B cell (primary cell): ENCODE measurements around the gene MR1. TPM values are rescaled to one million over a fixed set of nuclear protein-coding genes. Genes with fewer than 3 reads are reported as not detected.

Experiments used
- ATAC-seq: fragments of 200-7000 bp; cut with Tn5 transposase; one replicate; pipeline ENCODE4 v1.10.0; 2021; ENCODE audit warnings: low read depth, mild to moderate bottlenecking, moderate number of reproducible peaks, moderate library complexity
- CTCF ChIA-PET: fragments of 350-600 bp; sonication (Branson Sonifier 250); formaldehyde crosslinking; loops from one replicate; lab custom pipeline; 2021; ENCODE audit warnings: antibody characterized with exemption, inconsistent platforms; lab: Charles Lee
- POLR2A ChIA-PET: fragments of 350-600 bp; sonication (Branson Sonifier 250); formaldehyde crosslinking; loops from one replicate; lab custom pipeline; 2021; ENCODE audit warnings: antibody characterized with exemption; lab: Charles Lee
- DNase-seq: peaks from one replicate; pipeline ENCODE4 v3.0.0; 2013
- H2AFZ ChIP-seq: 2 replicates; pipeline ENCODE4 v1.6.1; 2012; ENCODE audit warnings: mild to moderate bottlenecking, low read depth, low read length; ENCODE audit not compliant: insufficient read depth, poor library complexity, severe bottlenecking
- H3K27ac ChIP-seq, 2 donors: 1 replicate in 1 of 2; 2 replicates in 1 of 2; pipeline ENCODE4 v1.5.1; 2012 to 2013; ENCODE audit warnings: low read length in 2 of 2, mild to moderate bottlenecking in 2 of 2, moderate library complexity in 1 of 2
- H3K27me3 ChIP-seq, 4 experiments: fragments of 200-600 bp in 1 of 4; sonication (generic) in 1 of 4; replicated peaks in 1 of 4; 1 replicate in 2 of 4; 2 replicates in 2 of 4; pipeline versions ENCODE4 v1.6.1 to v1.7.0; 2013 to 2016; ENCODE audit warnings: low read length in 3 of 4, mild to moderate bottlenecking in 2 of 4, mixed read lengths in 1 of 4, moderate library complexity in 1 of 4; ENCODE audit not compliant: insufficient read depth in 4 of 4, control insufficient read depth in 3 of 4; ENCODE audit errors: control extremely low read depth in 1 of 4
- H3K36me3 ChIP-seq, 2 experiments: replicated peaks in 1 of 2; 1 replicate in 1 of 2; 2 replicates in 1 of 2; pipeline versions ENCODE4 v1.6.1 to v1.7.1; 2013; ENCODE audit warnings: low read length in 1 of 2; ENCODE audit not compliant: insufficient read depth in 2 of 2, control insufficient read depth in 1 of 2; ENCODE audit errors: control extremely low read depth in 1 of 2, extremely low read depth in 1 of 2
- H3K4me1 ChIP-seq, 2 donors: fragments of 200-600 bp in 1 of 2; sonication (generic) in 1 of 2; 1 replicate in 1 of 2; 2 replicates in 1 of 2; pipeline versions ENCODE4 v1.5.1 to v1.6.1; 2013 to 2017; ENCODE audit warnings: low read length in 2 of 2; ENCODE audit not compliant: control insufficient read depth in 2 of 2, insufficient read depth in 2 of 2
- H3K4me2 ChIP-seq: replicated peaks from 2 replicates; pipeline ENCODE3; 2012; ENCODE audit warnings: mild to moderate bottlenecking, low read depth, low read length; ENCODE audit not compliant: poor library complexity, severe bottlenecking
- H3K4me3 ChIP-seq, 5 experiments: fragments of 200-600 bp in 1 of 5; sonication (generic) in 1 of 5; 1 replicate in 3 of 5; 2 replicates in 2 of 5; pipeline versions ENCODE4 v1.5.1 to v1.7.0; 2011 to 2016; ENCODE audit warnings: low read length in 4 of 5, mild to moderate bottlenecking in 4 of 5, low read depth in 2 of 5, control low read depth in 1 of 5, moderate library complexity in 1 of 5; ENCODE audit not compliant: insufficient read depth in 1 of 5; ENCODE audit errors: control extremely low read depth in 1 of 5, extremely low read depth in 1 of 5
- H3K79me2 ChIP-seq: fragments of 200-600 bp; sonication (generic); one replicate; pipeline ENCODE4 v1.6.0; 2016; ENCODE audit warnings: low read length; ENCODE audit not compliant: control insufficient read depth, insufficient read depth
- H3K9ac ChIP-seq: fragments of 200-600 bp; sonication (generic); 2 replicates; pipeline ENCODE4 v1.6.1; 2017; ENCODE audit warnings: mild to moderate bottlenecking, low read length, moderate library complexity
- H3K9me3 ChIP-seq, 3 donors: one replicate each; pipeline versions ENCODE4 v1.6.1 to v1.7.1; 2013; ENCODE audit warnings: low read length in 2 of 3; ENCODE audit not compliant: control insufficient read depth in 2 of 3, insufficient read depth in 1 of 3; ENCODE audit errors: control extremely low read depth in 1 of 3
- H4K20me1 ChIP-seq: 2 replicates; pipeline ENCODE4 v1.6.0; 2012; ENCODE audit warnings: mild to moderate bottlenecking, low read length; ENCODE audit not compliant: insufficient read depth, control insufficient read depth, poor library complexity, severe bottlenecking
- H3K27ac Mint-ChIP-seq: one replicate; pipeline ENCODE4 v1.8.0; 2021; ENCODE audit warnings: mixed read lengths
- H3K27me3 Mint-ChIP-seq: one replicate; pipeline ENCODE4 v1.8.0; 2021; ENCODE audit warnings: mixed read lengths
- H3K4me1 Mint-ChIP-seq: one replicate; pipeline ENCODE4 v1.8.0; 2021; ENCODE audit warnings: mixed read lengths
- H3K4me3 Mint-ChIP-seq: one replicate; pipeline ENCODE4 v1.8.0; 2021; ENCODE audit warnings: mixed read lengths
- H3K9me3 Mint-ChIP-seq: one replicate; pipeline ENCODE4 v1.8.0; 2022; ENCODE audit warnings: mixed read lengths; ENCODE audit not compliant: insufficient read depth
- EZH2 ChIP-seq: IDR thresholded peaks from 2 replicates; pipeline ENCODE4 v1.6.1; 2012; ENCODE audit warnings: borderline replicate concordance, low read depth, mild to moderate bottlenecking, moderate library complexity, low read length; ENCODE audit not compliant: insufficient read depth, poor library complexity, severe bottlenecking
- WGBS: methylation state at CpG from one replicate; pipeline ENCODE4 v1.1.5; 2013; ENCODE audit warnings: missing lambda C conversion rate; ENCODE audit not compliant: insufficient coverage; 5-methylcytosine and 5-hydroxymethylcytosine counted together
- intact Hi-C: fragments of 100-400 bp; cut with micrococcal nuclease; formaldehyde crosslinking; loops from one replicate; pipeline ENCODE4 v1.10.0; 2022
- polyA plus RNA-seq: library from polyadenylated mRNA; depleted of rRNA; stranded (reverse); fragments of >200 nt; gene quantifications from 2 replicates; pipeline ENCODE4 v1.2.3, GENCODE V29; 2012
- total RNA-seq, 2 donors: library from RNA; stranded (reverse); fragments of 120-200 nt in 1 of 2; gene quantifications; 1 replicate in 1 of 2; 2 replicates in 1 of 2; pipeline versions ENCODE4 v1.2.3 to v1.2.4, GENCODE V29; 2013 to 2022
- TF ChIP-seq, protein P1 (sequence below): fragments of 200-600 bp; IDR thresholded peaks from one replicate; pipeline ENCODE4 v1.8.0; 2022; ENCODE audit warnings: antibody characterized with exemption, mild to moderate bottlenecking

MR1 gene
- total and polyA plus RNA-seq, 2 donors (not counting 1 experiment from before 2014, with no cell fraction given) = 9.5 to 28.2 TPM

GRCh38 chr1:181028196-181028595 lies 5.6 kb upstream of the MR1 start:
- intact Hi-C loops = no loop called here
- TF ChIP-seq, protein P1, sequence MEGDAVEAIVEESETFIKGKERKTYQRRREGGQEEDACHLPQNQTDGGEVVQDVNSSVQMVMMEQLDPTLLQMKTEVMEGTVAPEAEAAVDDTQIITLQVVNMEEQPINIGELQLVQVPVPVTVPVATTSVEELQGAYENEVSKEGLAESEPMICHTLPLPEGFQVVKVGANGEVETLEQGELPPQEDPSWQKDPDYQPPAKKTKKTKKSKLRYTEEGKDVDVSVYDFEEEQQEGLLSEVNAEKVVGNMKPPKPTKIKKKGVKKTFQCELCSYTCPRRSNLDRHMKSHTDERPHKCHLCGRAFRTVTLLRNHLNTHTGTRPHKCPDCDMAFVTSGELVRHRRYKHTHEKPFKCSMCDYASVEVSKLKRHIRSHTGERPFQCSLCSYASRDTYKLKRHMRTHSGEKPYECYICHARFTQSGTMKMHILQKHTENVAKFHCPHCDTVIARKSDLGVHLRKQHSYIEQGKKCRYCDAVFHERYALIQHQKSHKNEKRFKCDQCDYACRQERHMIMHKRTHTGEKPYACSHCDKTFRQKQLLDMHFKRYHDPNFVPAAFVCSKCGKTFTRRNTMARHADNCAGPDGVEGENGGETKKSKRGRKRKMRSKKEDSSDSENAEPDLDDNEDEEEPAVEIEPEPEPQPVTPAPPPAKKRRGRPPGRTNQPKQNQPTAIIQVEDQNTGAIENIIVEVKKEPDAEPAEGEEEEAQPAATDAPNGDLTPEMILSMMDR = no peak
- TF ChIP-seq EZH2 = no peak
- Mint-ChIP-seq H3K4me3 (no peak overlapping the region), H3K4me1 (peaks cover 11% of the 10 kb centered on the region), H3K27ac (no peak overlapping the region), H3K27me3 (no peaks in the 10 kb centered on the region), H3K9me3 (no peaks in the 10 kb centered on the region)
- H3K27me3 ChIP-seq = no peaks in the 10 kb centered on the region
- peaks cover 2% of the 10 kb centered on the region for H3K79me2 ChIP-seq
- peaks cover 10 to 16% of the 10 kb centered on the region in 2 donors for H3K4me1 ChIP-seq
- H3K9ac ChIP-seq = no peak overlapping the region
- no peaks in the 10 kb centered on the region for H3K36me3 ChIP-seq
- ATAC-seq (no peak), DNase-seq (no peak)
- no peaks in the 10 kb centered on the region for H4K20me1 ChIP-seq
- H3K27ac ChIP-seq = no peak overlapping the region
- no peaks in the 10 kb centered on the region for H3K9me3 ChIP-seq
- H3K4me2 ChIP-seq = no peak overlapping the region
- no peak overlapping the region for H3K4me3 ChIP-seq
- H2AFZ ChIP-seq = no peak overlapping the region
- ChIA-PET POLR2A (no interaction called here), CTCF (no interaction called here)

GRCh38 chr1:181028615-181029014 lies 5.2 kb upstream of the MR1 start:
- no peak overlapping the region for H3K4me2 ChIP-seq
- ChIA-PET POLR2A (no interaction called here), CTCF (no interaction called here)
- no CpG with 5 or more reads among the region's 5 CpGs for WGBS
- no peak overlapping the region for H3K4me3 ChIP-seq
- DNase-seq (no peak), ATAC-seq (no peak)
- intact Hi-C loops = no loop called here
- no peak overlapping the region for H3K9ac ChIP-seq
- no peaks in the 10 kb centered on the region for H3K36me3 ChIP-seq
- no peak overlapping the region for H3K27ac Mint-ChIP-seq
- no peaks in the 10 kb centered on the region for H4K20me1 ChIP-seq
- no peaks in the 10 kb centered on the region for H3K27me3 ChIP-seq
- peaks cover 6% of the 10 kb centered on the region for H3K79me2 ChIP-seq
- H3K27me3 Mint-ChIP-seq = no peaks in the 10 kb centered on the region
- TF ChIP-seq, protein P1 = no peak
- no peak for TF ChIP-seq EZH2
- peaks cover 9 to 16% of the 10 kb centered on the region in 2 donors for H3K4me1 ChIP-seq
- no peak overlapping the region for H3K4me3 Mint-ChIP-seq
- peaks cover 14% of the 10 kb centered on the region for H3K4me1 Mint-ChIP-seq
- no peaks in the 10 kb centered on the region for H3K9me3 ChIP-seq
- no peak overlapping the region for H2AFZ ChIP-seq
- no peaks in the 10 kb centered on the region for H3K9me3 Mint-ChIP-seq
- H3K27ac ChIP-seq = no peak overlapping the region
